Mucosa of descending colon (tissue), 3 donors: ENCODE results near the gene PRKCZ. TPM values are rescaled to one million over a fixed set of nuclear protein-coding genes. Genes with fewer than 3 reads are reported as not detected.

Experiments used
- ATAC-seq: fragments of 200-7000 bp; cut with Tn5 transposase; one replicate; pipeline ENCODE4 v1.9.1; 2020; ENCODE audit warnings: mild to moderate bottlenecking, moderate library complexity
- DNase-seq, 3 donors: peaks; one replicate each; pipeline ENCODE4 v3.0.0-alpha.2; 2020
- H3K36me3 ChIP-seq: fragments of 200-600 bp; one replicate; pipeline ENCODE4 v1.8.0; 2021; ENCODE audit warnings: low read depth, mild to moderate bottlenecking
- H3K4me1 ChIP-seq: fragments of 200-600 bp; one replicate; pipeline ENCODE4 v1.8.0; 2021; ENCODE audit warnings: low read depth, mild to moderate bottlenecking
- H3K4me3 ChIP-seq: fragments of 200-600 bp; one replicate; pipeline ENCODE4 v1.8.0; 2021; ENCODE audit warnings: mild to moderate bottlenecking
- H3K9me3 ChIP-seq: fragments of 200-600 bp; one replicate; pipeline ENCODE4 v1.8.0; 2021; ENCODE audit warnings: mild to moderate bottlenecking
- CTCF ChIP-seq: fragments of 200-600 bp; IDR thresholded peaks from one replicate; pipeline ENCODE4 v1.8.0; 2022; ENCODE audit warnings: antibody characterized with exemption, mild to moderate bottlenecking
- intact Hi-C, 2 donors: fragments of 100-400 bp; cut with DNase I in 1 of 2; cut with micrococcal nuclease in 1 of 2; formaldehyde crosslinking; loops; one replicate each; pipeline versions ENCODE4 v1.11.0 to v1.11.1; 2022; cut with DNase I, micrococcal nuclease
- total RNA-seq, 3 donors: library from RNA; stranded (reverse); fragmentation: NEBNext Ultra II Directional in 2 of 3; extraction: Animal tissue kit (Norgen Biotek cat#: 25700) in 2 of 3; gene quantifications; one replicate each; pipeline versions ENCODE4 v1.2.1 to v1.2.4, GENCODE V29; 2021 to 2023
- donor health status: DM: no; HTN: no; CAD: no; lungs with moderate emphysema.
- donor health status: DM: no; HTN: no; CAD: no.
- donor health status: DM: no; HTN: yes; CAD: no.

The PRKCZ gene
- total RNA-seq, 3 donors from 2014 or later, result 38.9 to 80.2 (median 53.7) TPM

DNA sequence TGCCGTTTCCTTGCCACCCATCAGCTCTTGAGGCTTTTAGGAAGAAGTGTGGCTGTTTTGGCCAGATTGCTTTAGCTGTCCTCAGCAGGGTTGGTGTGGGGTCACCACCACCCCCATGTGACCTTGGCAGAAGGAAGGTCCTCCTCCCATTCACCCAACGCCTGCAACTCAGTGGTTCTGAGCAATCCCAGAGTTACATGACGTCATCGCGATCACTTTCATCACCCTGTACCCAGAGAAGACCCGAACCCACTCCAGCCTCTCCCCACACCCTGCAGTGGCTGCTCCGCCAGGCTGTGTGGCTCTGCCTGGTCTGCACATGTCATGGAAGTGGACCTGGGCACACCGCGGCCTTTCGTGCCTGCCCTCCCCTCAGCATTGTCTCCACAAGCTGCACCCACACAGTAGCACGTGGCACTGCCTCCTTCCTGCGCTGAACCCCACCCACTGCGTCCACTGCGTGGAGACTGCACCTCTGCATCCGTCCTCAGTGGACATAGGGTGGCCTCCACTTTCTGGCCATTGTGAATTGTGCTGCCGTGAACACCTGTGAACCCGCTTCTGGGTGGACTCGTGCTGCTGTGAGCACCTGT lies 127.8 kb downstream of the PRKCZ start:
- no peaks in the 10 kb centered on the region for H3K36me3 ChIP-seq
- no peak for DNase-seq
- H3K4me3 ChIP-seq, result no peak overlapping the region
- H3K4me1 ChIP-seq, result no peaks in the 10 kb centered on the region
- H3K9me3 ChIP-seq, result no peaks in the 10 kb centered on the region
- intact Hi-C loops, result no loop called here
- no peak for ATAC-seq
- no peak for TF ChIP-seq CTCF

DNA sequence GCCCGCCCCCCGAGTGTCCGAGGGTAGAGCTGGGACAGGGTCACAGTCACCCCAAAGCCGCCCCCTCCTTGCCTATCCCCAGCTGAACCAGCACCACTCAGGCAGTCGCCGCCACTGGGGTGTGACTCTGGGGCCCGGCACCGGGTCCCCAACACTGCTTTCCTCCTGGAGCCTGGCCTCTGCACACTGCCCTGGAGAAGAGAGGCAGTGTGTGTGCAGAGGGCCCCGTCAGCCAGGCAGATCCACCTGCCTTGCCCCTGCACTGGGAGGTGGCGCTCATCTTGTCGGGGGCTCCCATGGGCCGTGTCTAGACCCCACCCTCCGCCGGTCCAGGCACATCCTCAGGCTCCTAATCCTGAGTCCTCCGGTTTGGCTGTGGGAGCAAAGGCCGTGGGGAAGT lies 128.7 kb downstream of the PRKCZ start:
- Histone ChIP-seq H3K36me3 (no peaks in the 10 kb centered on the region), H3K4me3 (no peak overlapping the region), H3K4me1 (no peaks in the 10 kb centered on the region), H3K9me3 (no peaks in the 10 kb centered on the region)
- ATAC-seq (no peak), DNase-seq (no peak)
- no peak for TF ChIP-seq CTCF
- intact Hi-C loops, result no loop called here

DNA sequence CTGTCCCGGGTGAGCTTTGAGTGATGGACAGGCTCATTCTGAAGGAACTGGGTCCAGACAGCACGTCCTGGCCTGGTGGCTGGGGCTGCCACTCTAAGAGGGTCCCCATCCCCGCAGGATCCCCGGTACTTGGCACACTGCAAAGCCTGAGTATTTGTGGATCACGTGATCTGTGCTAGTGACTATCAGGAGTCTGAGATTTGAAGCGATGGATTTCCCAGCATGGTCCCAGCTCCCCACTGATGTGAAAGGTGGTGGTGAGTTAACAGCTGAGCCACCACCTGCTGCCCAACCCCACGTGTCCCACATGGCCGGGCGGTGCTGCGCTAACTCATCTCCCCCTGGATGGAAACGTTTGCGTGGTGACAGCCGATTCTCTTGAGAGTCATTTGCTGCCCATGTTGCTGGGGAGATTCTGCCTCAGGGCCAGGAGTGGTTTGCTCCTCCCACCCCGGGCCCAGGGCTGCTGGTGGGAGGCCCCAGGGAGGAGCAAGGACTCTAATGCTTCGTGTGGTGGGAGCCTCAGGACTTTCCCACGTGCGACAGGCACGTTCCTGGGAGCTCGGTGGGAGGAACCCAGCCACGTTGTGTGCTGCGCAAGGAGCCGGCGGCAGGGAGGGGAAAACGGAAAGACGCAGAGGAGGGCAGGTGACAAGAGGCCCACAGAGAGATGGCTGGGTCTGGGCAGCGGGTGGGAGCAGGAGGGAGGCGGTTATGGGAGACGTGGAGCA lies 129.2 kb downstream of the PRKCZ start:
- no peak overlapping the region for H3K4me3 ChIP-seq
- H3K4me1 ChIP-seq, result no peaks in the 10 kb centered on the region
- DNase-seq, result no peak
- H3K36me3 ChIP-seq, result no peaks in the 10 kb centered on the region
- no peaks in the 10 kb centered on the region for H3K9me3 ChIP-seq
- no peak for TF ChIP-seq CTCF
- no peak for ATAC-seq
- intact Hi-C loops, result no loop called here

GRCh38 chr1:2180297-2181245 lies 130.4 kb downstream of the PRKCZ start:
- Histone ChIP-seq H3K4me1 (no peaks in the 10 kb centered on the region), H3K9me3 (no peaks in the 10 kb centered on the region), H3K36me3 (no peaks in the 10 kb centered on the region), H3K4me3 (no peak overlapping the region)
- no peak for DNase-seq
- no peak for ATAC-seq
- TF ChIP-seq CTCF, result no peak
- intact Hi-C loops, result no loop called here

DNA sequence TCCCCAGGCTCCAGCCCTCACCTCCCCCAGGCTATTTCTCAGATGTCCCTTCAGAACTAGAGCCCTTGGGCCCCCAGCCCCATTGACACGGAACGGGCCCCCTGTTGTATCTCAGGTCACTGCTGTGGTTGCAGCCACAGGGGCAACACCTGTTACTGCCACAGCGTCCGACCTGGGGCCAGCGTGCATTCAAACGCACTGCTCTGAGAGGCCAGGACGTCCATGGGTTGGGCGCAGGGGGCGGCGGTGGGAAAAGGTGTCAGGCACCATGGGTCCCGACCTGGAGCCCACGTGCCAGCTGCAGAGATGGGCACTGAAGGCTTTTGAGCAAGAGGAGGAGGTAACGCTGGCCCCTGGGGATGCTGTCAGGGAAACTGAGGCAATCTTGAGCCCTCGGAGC lies 131.1 kb downstream of the PRKCZ start:
- no peak for ATAC-seq
- Histone ChIP-seq H3K9me3 (no peaks in the 10 kb centered on the region), H3K36me3 (no peaks in the 10 kb centered on the region), H3K4me3 (no peak overlapping the region), H3K4me1 (no peaks in the 10 kb centered on the region)
- intact Hi-C loops, result no loop called here
- no peak for TF ChIP-seq CTCF
- no peak for DNase-seq
